Activated CD8-positive, alpha-beta memory T cell treated with anti-CD3 and anti-CD28 coated beads, Interleukin-2, amount 50 U/mL, for 4 hours (primary cell): ENCODE data around the gene WDR20.
"Not testable (repeated sequence)": the region's sequence is repeated elsewhere in the genome, so short reads cannot be mapped to it uniquely, and the experiment has no call there.

Experiments used
- DNase-seq: peaks from one replicate; pipeline ENCODE4 v3.0.0-alpha.2; 2020

Gene WDR20

GRCh38 chr14:102172021-102172272, 32.2 kb downstream of the WDR20 start:
- DNase-seq, result not testable (repeated sequence)

- DNase-seq, result not testable (repeated sequence)
Observed at GRCh38 chr14:102172721-102173120, 33.0 kb downstream of the WDR20 start.

- no peak for DNase-seq
Observed at GRCh38 chr14:102177161-102177560, 37.5 kb downstream of the WDR20 start.

- DNase-seq, result no peak
Observed at GRCh38 chr14:102178806-102179205, 39.1 kb downstream of the WDR20 start.

GRCh38 chr14:102180248-102180998, 40.7 kb downstream of the WDR20 start:
- DNase-seq, result no peak

GRCh38 chr14:102181187-102181586, 41.5 kb downstream of the WDR20 start:
- DNase-seq, result no peak

- DNase-seq, result no peak
Observed at GRCh38 chr14:102182190-102182589, 42.5 kb downstream of the WDR20 start.

- DNase-seq, result no peak
Observed at GRCh38 chr14:102182936-102183619, 43.4 kb downstream of the WDR20 start.

GRCh38 chr14:102183886-102184285, 44.2 kb downstream of the WDR20 start:
- DNase-seq, result no peak

GRCh38 chr14:102184316-102185035, 44.8 kb downstream of the WDR20 start:
- DNase-seq, result no peak

GRCh38 chr14:102185360-102185759, 45.7 kb downstream of the WDR20 start:
- DNase-seq, result no peak

- DNase-seq, result no peak
Observed at GRCh38 chr14:102187044-102187443, 47.3 kb downstream of the WDR20 start.

- DNase-seq, result no peak
Observed at GRCh38 chr14:102187568-102188001, 47.9 kb downstream of the WDR20 start.

GRCh38 chr14:102188187-102188586, 48.5 kb downstream of the WDR20 start:
- no peak for DNase-seq

- no peak for DNase-seq
Observed at GRCh38 chr14:102189874-102190273, 50.2 kb downstream of the WDR20 start.

- no peak for DNase-seq
Observed at GRCh38 chr14:102192840-102193502, 53.3 kb downstream of the WDR20 start.

- DNase-seq, result no peak
Observed at GRCh38 chr14:102194856-102195255, 55.2 kb downstream of the WDR20 start.

- DNase-seq, result no peak
Observed at GRCh38 chr14:102195446-102195845, 55.7 kb downstream of the WDR20 start.

- no peak for DNase-seq
Observed at GRCh38 chr14:102196039-102196901, 56.6 kb downstream of the WDR20 start.

- no peak for DNase-seq
Observed at GRCh38 chr14:102196902-102197230, 57.2 kb downstream of the WDR20 start.

- no peak for DNase-seq
Observed at GRCh38 chr14:102197317-102197853, 57.7 kb downstream of the WDR20 start.

- DNase-seq, result no peak
Observed at GRCh38 chr14:102200690-102201352, 61.1 kb downstream of the WDR20 start.
